ENCODE results near the gene CDKN2B.

The CDKN2B gene

DNA sequence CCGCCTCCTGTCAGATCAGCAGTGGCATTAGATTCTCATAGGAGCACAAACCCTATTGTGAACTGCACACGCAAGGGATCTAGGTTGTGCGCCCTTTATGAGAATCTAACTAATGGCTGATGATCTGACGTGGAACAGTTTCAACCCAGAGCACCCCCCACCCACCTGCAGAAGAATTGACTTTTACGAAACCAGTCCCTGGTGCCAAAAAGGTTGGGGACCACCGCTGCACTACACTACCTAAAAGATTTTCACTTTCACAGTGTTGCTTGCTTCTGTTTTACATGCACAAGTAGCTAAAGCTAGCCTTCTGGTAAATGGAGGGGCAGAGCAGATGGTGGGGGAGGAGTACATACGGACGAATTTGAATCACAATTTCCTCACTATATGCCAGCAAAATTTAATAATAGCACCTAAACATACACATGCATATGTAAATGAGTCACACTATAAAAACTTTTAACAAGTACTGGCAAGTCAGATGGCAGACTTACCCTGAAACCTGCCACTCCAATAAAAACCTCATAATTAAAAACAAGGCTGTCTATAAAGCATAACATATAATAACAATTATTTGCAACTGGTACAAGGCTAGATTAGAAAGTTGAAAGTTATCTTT is 24.0 kb upstream of the CDKN2B start:
- no peak for DNase-seq (ENCODE audit: insufficient read length)
- FAIRE-seq, result no peak
- no peak for TF ChIP-seq POLR2AphosphoS5 (IDR thresholded peaks at IDR 0.05; ENCODE audit: low read depth, low read length)
- TF ChIP-seq POLR2A (IDR thresholded peaks at IDR 0.05; ENCODE audit: low read depth, low read length), result no peak
- no peak for TF ChIP-seq TAF1 (IDR thresholded peaks at IDR 0.05; ENCODE audit: borderline replicate concordance, low read depth, low read length)

DNA sequence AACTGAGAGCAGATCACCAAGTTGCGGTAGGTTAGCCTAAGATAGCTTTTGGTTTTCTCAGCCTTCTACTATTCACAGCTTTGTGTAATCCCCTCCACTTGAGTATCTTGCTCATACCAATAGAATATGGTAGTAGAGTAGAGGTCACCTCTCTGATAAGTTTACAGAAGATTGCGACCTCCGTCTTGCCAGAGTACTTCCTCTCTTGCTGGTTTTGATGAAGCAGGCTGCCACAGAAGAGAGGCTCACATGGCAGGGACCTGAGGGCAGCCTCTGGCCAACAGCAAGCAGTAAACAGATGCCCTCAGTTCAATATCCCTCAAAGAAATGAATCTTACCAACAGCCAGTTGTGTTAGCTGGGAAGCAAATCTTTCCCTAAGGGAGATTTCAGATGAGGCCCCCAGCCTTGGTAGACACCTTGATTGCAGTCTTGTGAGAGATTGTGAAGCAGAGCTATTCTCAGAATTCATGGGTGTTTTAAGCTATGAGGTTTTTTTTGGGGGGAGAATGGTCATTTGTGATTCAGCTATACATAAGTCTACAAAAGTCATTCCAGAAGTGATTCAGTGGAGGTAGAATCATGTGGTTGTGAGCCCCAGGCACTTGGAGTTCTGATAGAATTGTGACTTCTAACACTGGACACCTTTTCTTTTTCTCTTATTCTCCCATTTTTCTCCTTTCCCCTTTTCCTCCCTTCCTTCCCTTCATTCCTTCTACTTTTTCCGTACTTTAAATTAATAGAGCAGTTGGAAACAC is 22.7 kb upstream of the CDKN2B start:
- TF ChIP-seq POLR2AphosphoS5 (IDR thresholded peaks at IDR 0.05; ENCODE audit: low read depth, low read length) (no peak), TAF1 (IDR thresholded peaks at IDR 0.05; ENCODE audit: borderline replicate concordance, low read depth, low read length) (no peak), POLR2A (IDR thresholded peaks at IDR 0.05; ENCODE audit: low read depth, low read length) (no peak)
- FAIRE-seq, result no peak
- DNase-seq (ENCODE audit: insufficient read length), result no peak

DNA sequence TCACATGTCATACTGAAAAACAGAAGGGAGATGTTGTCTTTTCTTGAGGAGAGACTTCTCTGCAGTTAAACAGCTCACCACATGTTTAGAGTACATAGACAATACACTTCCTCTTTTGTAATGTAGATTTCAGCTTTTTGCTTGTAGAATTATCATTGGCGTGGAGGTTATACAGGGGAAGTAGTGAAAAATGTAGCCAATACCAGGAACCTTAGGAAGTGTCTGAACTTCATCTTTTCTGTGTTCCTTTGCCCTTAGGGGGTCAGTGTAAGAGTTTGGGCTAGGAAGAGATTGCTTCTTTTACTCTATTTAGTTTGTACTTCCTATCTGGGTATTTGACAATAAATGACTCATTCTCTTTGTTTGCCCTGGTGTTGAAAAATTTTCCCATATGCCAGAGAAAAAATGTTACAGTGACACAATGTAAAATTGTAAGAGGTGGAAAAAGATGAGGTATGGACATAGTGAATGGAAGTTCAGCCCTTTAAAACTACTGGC is 21.0 kb upstream of the CDKN2B start:
- TF ChIP-seq POLR2AphosphoS5 (IDR thresholded peaks at IDR 0.05; ENCODE audit: low read depth, low read length), result no peak
- no peak for TF ChIP-seq POLR2A (IDR thresholded peaks at IDR 0.05; ENCODE audit: low read depth, low read length)
- no peak for TF ChIP-seq TAF1 (IDR thresholded peaks at IDR 0.05; ENCODE audit: borderline replicate concordance, low read depth, low read length)
- no peak for DNase-seq (ENCODE audit: insufficient read length)
- peak; percentile 84 for FAIRE-seq

DNA sequence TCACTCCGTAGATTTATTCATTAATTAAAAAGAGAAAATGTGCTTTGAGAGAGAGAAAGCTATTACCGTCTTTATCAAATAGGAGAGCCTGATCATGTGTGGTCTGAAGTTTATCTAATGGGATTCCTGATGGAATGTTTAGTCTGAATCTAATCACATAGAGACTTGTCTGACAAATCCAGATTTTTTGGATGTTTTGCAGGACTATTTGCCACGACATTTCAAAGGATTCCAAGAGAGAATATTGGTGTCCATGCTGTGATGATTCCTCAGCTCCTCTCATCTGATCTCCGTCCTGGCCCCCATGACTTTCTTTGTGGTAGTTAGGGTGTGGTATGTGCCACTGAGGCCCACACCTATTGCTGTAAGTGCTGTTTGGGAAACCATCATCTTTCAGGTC is 20.1 kb upstream of the CDKN2B start:
- DNase-seq (ENCODE audit: insufficient read length), result no peak
- TF ChIP-seq TAF1 (IDR thresholded peaks at IDR 0.05; ENCODE audit: borderline replicate concordance, low read depth, low read length), result no peak
- TF ChIP-seq POLR2AphosphoS5 (IDR thresholded peaks at IDR 0.05; ENCODE audit: low read depth, low read length), result no peak
- TF ChIP-seq POLR2A (IDR thresholded peaks at IDR 0.05; ENCODE audit: low read depth, low read length), result no peak
- no peak for FAIRE-seq

GRCh38 chr9:22028394-22028793 is 19.3 kb upstream of the CDKN2B start:
- TF ChIP-seq POLR2AphosphoS5 (IDR thresholded peaks at IDR 0.05; ENCODE audit: low read depth, low read length), result no peak
- TF ChIP-seq POLR2A (IDR thresholded peaks at IDR 0.05; ENCODE audit: low read depth, low read length), result no peak
- TF ChIP-seq TAF1 (IDR thresholded peaks at IDR 0.05; ENCODE audit: borderline replicate concordance, low read depth, low read length), result no peak
- DNase-seq (ENCODE audit: insufficient read length) (no peak), FAIRE-seq (no peak)

DNA sequence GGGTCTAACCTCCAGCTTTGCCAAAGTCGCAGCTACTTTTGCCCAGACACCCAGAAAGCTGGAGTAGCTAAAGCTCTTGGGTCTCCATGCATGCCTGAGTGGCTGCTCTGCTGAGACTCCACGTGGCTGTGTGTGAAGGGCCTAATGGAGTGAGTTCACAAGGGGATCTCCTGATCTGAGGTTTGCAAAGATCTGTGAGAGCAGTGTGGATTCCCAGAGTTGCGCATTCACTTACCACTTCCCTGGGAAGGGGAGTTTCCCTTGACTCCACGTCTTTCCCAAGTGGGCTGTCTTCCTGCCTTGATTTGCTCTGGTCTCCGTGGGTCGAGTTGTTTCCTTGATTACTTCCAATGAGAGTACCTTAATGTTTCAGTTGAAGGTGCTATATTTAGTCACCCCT is 17.6 kb upstream of the CDKN2B start:
- DNase-seq (ENCODE audit: insufficient read length), result no peak
- TF ChIP-seq POLR2AphosphoS5 (IDR thresholded peaks at IDR 0.05; ENCODE audit: low read depth, low read length), result no peak
- TF ChIP-seq POLR2A (IDR thresholded peaks at IDR 0.05; ENCODE audit: low read depth, low read length), result no peak
- no peak for TF ChIP-seq TAF1 (IDR thresholded peaks at IDR 0.05; ENCODE audit: borderline replicate concordance, low read depth, low read length)
- FAIRE-seq, result no peak

DNA sequence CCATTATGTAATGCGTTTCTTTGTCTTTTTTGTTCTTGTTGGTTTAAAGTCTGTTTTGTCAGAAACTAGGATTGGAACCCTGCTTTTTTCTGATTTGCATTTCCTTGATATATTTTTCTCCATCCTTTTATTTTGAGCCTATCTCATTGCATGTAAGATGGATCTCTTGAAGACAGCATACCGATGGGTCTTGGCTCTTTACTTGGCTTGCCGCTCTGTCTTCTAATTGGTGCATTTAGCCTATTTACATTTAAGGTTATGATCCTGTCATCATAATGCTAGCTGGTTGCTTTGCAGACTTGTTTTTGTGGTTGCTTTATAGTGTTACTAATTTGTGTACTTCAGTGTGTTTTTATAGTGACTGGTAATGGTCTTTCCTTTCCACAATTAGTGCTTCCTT is 13.3 kb upstream of the CDKN2B start:
- DNase-seq (ENCODE audit: insufficient read length) (no peak), FAIRE-seq (no peak)
- TF ChIP-seq POLR2AphosphoS5 (IDR thresholded peaks at IDR 0.05; ENCODE audit: low read depth, low read length), result no peak
- no peak for TF ChIP-seq POLR2A (IDR thresholded peaks at IDR 0.05; ENCODE audit: low read depth, low read length)
- no peak for TF ChIP-seq TAF1 (IDR thresholded peaks at IDR 0.05; ENCODE audit: borderline replicate concordance, low read depth, low read length)

GRCh38 chr9:22010866-22011625 is 1.9 kb upstream of the CDKN2B start:
- DNase-seq (ENCODE audit: insufficient read length) (no peak), FAIRE-seq (no peak)
- TF ChIP-seq TAF1 (IDR thresholded peaks at IDR 0.05; ENCODE audit: borderline replicate concordance, low read depth, low read length), result no peak
- no peak for TF ChIP-seq POLR2AphosphoS5 (IDR thresholded peaks at IDR 0.05; ENCODE audit: low read depth, low read length)
- no peak for TF ChIP-seq POLR2A (IDR thresholded peaks at IDR 0.05; ENCODE audit: low read depth, low read length)

DNA sequence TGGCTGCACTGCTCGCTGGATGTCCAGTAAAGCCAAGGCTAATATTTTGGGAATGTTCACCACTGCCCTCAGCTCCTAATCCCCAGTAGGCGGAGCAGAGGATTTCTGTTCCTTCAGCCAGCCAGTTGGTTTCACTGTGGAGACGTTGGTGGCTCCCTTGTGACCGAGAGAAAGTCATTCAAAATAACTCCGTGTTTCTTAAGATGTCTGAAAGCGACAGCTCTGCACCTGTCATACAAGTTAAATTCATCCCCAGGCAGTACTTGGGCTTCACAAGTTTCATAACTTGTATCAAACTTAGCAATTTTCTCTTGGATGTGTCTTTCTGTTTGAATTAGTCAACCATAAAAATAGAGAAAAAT is 382 bp upstream of the CDKN2B start:
- DNase-seq (ENCODE audit: insufficient read length) (no peak), FAIRE-seq (no peak)
- TF ChIP-seq POLR2AphosphoS5 (IDR thresholded peaks at IDR 0.05; ENCODE audit: low read depth, low read length) (no peak), POLR2A (IDR thresholded peaks at IDR 0.05; ENCODE audit: low read depth, low read length) (no peak; the same call in 1 of the 2 replicates), TAF1 (IDR thresholded peaks at IDR 0.05; ENCODE audit: borderline replicate concordance, low read depth, low read length) (no peak)

- TF ChIP-seq POLR2AphosphoS5 (IDR thresholded peaks at IDR 0.05; ENCODE audit: low read depth, low read length), result no peak
- FAIRE-seq (no peak), DNase-seq (ENCODE audit: insufficient read length) (no peak)
Measured at GRCh38 chr9:22008384-22008716, 755 bp downstream of the CDKN2B start.

DNA sequence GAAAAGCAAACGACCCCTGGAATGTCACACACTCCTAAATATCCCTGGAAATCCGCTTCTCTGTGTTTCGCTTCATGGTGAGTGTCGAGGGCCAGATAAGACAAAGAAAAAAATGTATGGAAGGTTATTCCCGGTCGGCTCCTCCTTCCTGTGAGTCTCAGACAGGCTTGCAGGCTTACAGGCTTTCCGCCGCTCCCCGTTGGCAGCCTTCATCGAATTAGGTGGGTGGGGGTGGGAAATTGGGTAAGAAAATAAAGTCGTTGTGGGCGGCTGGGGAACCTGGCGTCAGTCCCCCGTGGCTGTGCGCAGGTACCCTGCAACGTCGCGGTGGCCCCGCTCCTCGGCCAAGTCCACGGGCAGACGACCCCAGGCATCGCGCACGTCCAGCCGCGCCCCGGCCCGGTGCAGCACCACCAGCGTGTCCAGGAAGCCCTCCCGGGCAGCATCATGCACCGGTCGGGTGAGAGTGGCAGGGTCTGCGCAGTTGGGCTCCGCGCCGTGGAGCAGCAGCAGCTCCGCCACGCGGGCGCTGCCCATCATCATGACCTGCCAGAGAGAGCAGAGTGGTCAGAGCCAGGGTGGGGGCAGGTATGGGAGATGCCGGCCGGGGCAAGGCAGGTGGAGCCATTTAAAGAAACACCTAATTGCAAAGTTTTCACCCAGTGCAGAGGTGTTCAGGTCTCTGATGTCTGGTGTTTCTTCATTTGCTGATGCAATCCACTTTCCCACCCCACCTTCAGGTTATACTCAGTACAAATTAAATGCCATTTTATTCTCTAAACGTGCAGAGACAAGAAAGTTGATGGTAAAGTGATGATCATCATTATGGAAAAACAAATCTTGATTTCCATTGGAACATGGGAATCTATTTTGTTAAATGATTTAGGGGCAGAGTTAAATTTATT is 3.2 kb downstream of the CDKN2B start:
- TF ChIP-seq TAF1 (IDR thresholded peaks at IDR 0.05; ENCODE audit: borderline replicate concordance, low read depth, low read length) (no peak), POLR2AphosphoS5 (IDR thresholded peaks at IDR 0.05; ENCODE audit: low read depth, low read length) (no peak), POLR2A (IDR thresholded peaks at IDR 0.05; ENCODE audit: low read depth, low read length) (no peak)
- no peak for DNase-seq (ENCODE audit: insufficient read length)

More for the DNA sequence above, 3.2 kb downstream of the CDKN2B start:
- no peak for FAIRE-seq
